Endothelial cell of umbilical vein (primary cell): ENCODE measurements around the gene SAV1. TPM values are rescaled to one million over a fixed set of nuclear protein-coding genes. Genes with fewer than 3 reads are reported as not detected.

Experiments used
- polyA plus RNA-seq, 4 experiments: library from polyadenylated mRNA; depleted of rRNA in 3 of 4; stranded (reverse) in 3 of 4; unstranded in 1 of 4; fragments of >200 nt; gene quantifications; 2 replicates each; pipeline versions ENCODE4 v1.2.1 to v1.2.3, GENCODE V29; 2011 to 2012; ENCODE audit warnings: missing spikeins in 1 of 4
- small RNA-seq: library from RNA; depleted of rRNA; stranded (forward); fragments of <200 nt; gene quantifications from one replicate; pipeline ENCODE3, GENCODE V24; 2012; ENCODE audit warnings: low replicate concordance, low read depth; ENCODE audit not compliant: insufficient read depth, insufficient read length
- total RNA-seq: library from RNA; stranded (reverse); gene quantifications from 2 replicates; pipeline ENCODE4 v1.2.3, GENCODE V29; 2021

Gene SAV1
- total and polyA plus RNA-seq, 2 donors (not counting 3 experiments of a cell fraction or from before 2014, with no cell fraction given): 7.1 to 31.0 TPM

Small RNA genes within 50 kb of the gene (small RNA-seq; reads per million reads assigned to genes)
- gene RN7SL452P: not detected

Other genes starting within 250 kb of the SAV1 start
- 60.1 and 73.7 TPM in 2 replicates for gene MAP4K5, start 135.7 kb downstream of the SAV1 start, total RNA-seq
- 13.8 and 17.4 TPM in 2 replicates for gene MAP4K5, start 135.7 kb downstream of the SAV1 start, polyA plus RNA-seq
- gene ATL1, start 108.2 kb downstream of the SAV1 start, total RNA-seq: 2.8 and 5.1 TPM in 2 replicates
- gene ATL1, start 108.2 kb downstream of the SAV1 start, polyA plus RNA-seq: 1.1 and 1.4 TPM in 2 replicates
- 68.2 and 76.3 TPM in 2 replicates for gene NIN, start 162.9 kb upstream of the SAV1 start, total RNA-seq
- 6.5 and 7.1 TPM in 2 replicates for gene NIN, start 162.9 kb upstream of the SAV1 start, polyA plus RNA-seq
- not detected in 2 replicates for gene ABHD12B, start 203.7 kb upstream of the SAV1 start, total RNA-seq
- not detected in 2 replicates for gene ABHD12B, start 203.7 kb upstream of the SAV1 start, polyA plus RNA-seq